Suprapubic skin (tissue), 3 donors: ENCODE results near the gene KHDC4.

Source experiments
- CTCF ChIP-seq, 2 donors: fragments of 200-600 bp in 1 of 2; fragments of 450-650 bp in 1 of 2; sonication (generic) in 1 of 2; IDR thresholded peaks; one replicate each; pipeline ENCODE4 v1.5.1; 2016 to 2019; ENCODE audit warnings: antibody characterized with exemption in 2 of 2, mild to moderate bottlenecking in 1 of 2, moderate library complexity in 1 of 2
- POLR2AphosphoS5 ChIP-seq, 3 donors: sonication (generic); formaldehyde crosslinking; IDR thresholded peaks; one replicate each; pipeline ENCODE4 v1.6.1; 2017; ENCODE audit warnings: antibody characterized with exemption in 3 of 3

DNA sequence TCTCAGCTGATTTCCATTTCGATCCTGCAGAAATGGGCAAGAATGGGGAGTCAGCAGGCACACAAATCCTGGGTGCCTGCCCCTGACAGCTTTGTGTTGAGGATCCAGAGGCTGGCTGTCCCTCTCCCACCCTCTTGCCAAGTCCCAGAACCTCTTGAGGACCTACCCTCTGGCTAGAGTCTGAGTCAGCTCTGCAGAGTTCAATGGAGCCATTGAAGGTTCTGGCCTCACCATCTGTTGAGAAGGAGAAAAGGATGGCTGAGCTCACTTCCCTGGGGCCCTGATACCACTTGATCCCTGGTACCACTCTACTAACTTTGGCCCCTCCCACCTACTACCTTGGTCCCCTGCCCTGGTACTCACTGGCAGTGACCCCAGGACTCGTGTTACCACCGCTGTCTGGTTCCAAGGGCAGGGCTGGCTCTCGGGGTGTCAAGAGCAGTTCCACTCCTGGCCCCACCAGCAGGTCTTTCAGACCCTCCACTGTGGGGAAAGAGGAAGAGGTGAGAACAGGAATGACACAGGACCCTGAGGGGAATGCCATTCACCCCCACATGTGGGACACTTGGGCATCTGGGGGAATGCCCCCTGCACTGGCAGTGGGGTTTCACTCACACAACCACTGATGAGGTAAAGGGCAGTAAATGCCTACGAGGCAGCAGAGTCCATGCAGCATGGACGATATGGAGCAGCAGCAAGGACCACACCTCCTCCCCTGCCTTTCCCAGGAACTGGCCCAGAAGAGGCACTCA, 17.7 kb upstream of the KHDC4 start:
- TF ChIP-seq POLR2AphosphoS5 (IDR thresholded peaks at IDR 0.05) (no peak), CTCF (IDR thresholded peaks at IDR 0.05) (no peak)
